Endothelial cell of umbilical vein (primary cell): ENCODE results near the gene CEMP1.

Source experiments
- EZH2 ChIP-seq: IDR thresholded peaks from 2 replicates; pipeline ENCODE4 v1.6.1; 2012; ENCODE audit warnings: borderline replicate concordance, low read depth, mild to moderate bottlenecking, moderate library complexity, low read length, inconsistent platforms; ENCODE audit not compliant: severe bottlenecking
- JUN ChIP-seq: IDR thresholded peaks from 2 replicates; pipeline ENCODE4 v1.6.1; 2011; ENCODE audit warnings: borderline replicate concordance, low read depth; ENCODE audit not compliant: insufficient read length, insufficient read depth
- POLR2A ChIP-seq: IDR thresholded peaks from 2 replicates; pipeline ENCODE4 v1.6.1; 2012; ENCODE audit warnings: low read depth, mild to moderate bottlenecking, control low read depth, low read length
- POLR2AphosphoS5 ChIP-seq: IDR thresholded peaks from 2 replicates; pipeline ENCODE4 v1.6.1; 2012; ENCODE audit warnings: low read depth, mild to moderate bottlenecking, control low read depth, low read length, moderate library complexity; ENCODE audit not compliant: insufficient read depth
- TF ChIP-seq, protein P1 (sequence below), 2 donors: IDR thresholded peaks; 1 replicate in 1 of 2; 2 replicates in 1 of 2; pipeline ENCODE4 v1.5.1; 2011; ENCODE audit warnings: low read length in 2 of 2, mild to moderate bottlenecking in 2 of 2, moderate library complexity in 2 of 2, control low read depth in 1 of 2, inconsistent platforms in 1 of 2, low read depth in 1 of 2; ENCODE audit not compliant: insufficient read depth in 1 of 2; ENCODE audit errors: extremely low read depth in 1 of 2
- TF ChIP-seq, protein P2 (sequence below): IDR thresholded peaks from 2 replicates; pipeline ENCODE4 v1.6.1; 2011; ENCODE audit not compliant: insufficient read depth, insufficient read length

DNA sequence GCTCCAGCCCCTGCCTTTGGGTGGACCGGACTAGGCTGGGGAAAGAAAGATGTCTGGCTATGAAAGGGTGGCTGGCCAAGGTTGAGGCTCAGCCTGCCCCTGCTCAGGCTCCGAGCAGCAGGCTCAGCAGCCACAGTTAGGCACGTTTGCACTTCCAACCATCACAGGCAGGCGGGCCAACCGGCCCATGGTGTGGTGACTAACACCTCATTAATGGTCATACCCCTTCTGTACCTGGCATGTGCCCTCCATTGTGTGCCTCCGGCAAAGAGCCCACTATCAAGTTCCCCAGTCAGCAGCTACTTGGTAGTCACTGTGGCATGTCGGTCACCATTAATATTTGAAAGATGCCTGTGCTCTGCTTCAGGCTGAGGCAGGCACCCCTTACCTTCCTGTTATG lies 49.5 kb downstream of the CEMP1 start:
- TF ChIP-seq POLR2A, result no peak
- no peak for TF ChIP-seq POLR2AphosphoS5
- TF ChIP-seq, protein P1, sequence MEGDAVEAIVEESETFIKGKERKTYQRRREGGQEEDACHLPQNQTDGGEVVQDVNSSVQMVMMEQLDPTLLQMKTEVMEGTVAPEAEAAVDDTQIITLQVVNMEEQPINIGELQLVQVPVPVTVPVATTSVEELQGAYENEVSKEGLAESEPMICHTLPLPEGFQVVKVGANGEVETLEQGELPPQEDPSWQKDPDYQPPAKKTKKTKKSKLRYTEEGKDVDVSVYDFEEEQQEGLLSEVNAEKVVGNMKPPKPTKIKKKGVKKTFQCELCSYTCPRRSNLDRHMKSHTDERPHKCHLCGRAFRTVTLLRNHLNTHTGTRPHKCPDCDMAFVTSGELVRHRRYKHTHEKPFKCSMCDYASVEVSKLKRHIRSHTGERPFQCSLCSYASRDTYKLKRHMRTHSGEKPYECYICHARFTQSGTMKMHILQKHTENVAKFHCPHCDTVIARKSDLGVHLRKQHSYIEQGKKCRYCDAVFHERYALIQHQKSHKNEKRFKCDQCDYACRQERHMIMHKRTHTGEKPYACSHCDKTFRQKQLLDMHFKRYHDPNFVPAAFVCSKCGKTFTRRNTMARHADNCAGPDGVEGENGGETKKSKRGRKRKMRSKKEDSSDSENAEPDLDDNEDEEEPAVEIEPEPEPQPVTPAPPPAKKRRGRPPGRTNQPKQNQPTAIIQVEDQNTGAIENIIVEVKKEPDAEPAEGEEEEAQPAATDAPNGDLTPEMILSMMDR (IDR thresholded peaks at IDR 0.05; ENCODE audit: extremely low read depth in 1 of 2, insufficient read depth in 1 of 2, low read depth in 1 of 2, low read length in 2 of 2), result no peak
- TF ChIP-seq JUN, result no peak
- TF ChIP-seq, protein P2, sequence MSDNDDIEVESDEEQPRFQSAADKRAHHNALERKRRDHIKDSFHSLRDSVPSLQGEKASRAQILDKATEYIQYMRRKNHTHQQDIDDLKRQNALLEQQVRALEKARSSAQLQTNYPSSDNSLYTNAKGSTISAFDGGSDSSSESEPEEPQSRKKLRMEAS, result no peak
- TF ChIP-seq EZH2, result no peak
